ENCODE data around the gene TYW1B.
"Not testable (repeated sequence)": the region's sequence is repeated elsewhere in the genome, so short reads cannot be mapped to it uniquely, and the experiment has no call there.

DNA sequence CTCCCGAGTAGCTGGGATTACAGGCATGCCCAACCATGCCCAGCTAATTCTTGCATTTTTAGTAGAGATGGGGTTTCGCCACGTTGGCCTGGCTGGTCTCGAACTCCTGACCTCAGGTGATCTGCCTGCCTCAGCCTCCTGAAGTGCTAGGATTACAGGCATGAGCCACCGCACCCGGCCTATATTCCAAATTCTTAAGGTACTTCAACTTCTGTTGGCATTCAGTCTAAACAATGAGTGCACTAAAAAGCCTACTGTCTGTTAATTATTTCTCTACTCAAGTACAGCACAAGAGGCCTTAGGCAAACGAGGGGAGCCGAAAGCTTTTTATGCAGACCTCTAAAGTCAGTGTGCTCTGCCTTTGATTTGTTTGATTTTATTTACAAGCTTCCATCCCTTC lies 243.4 kb downstream of the TYW1B start:
- not testable (repeated sequence) for TF ChIP-seq ELF4 (IDR thresholded peaks at IDR 0.05); SP1 (IDR thresholded peaks at IDR 0.05); ARNT (IDR thresholded peaks at IDR 0.05); FOXM1 (IDR thresholded peaks at IDR 0.05; ENCODE audit: borderline replicate concordance)

All from HEK293T (cell line).